Psoas muscle (tissue), 8 donors: Measurements from ENCODE around the gene FAHD1. TPM values are rescaled to one million over a fixed set of nuclear protein-coding genes. Genes with fewer than 3 reads are reported as not detected.

Source experiments
- ATAC-seq, 4 donors: fragments of 200-7000 bp; cut with Tn5 transposase; one replicate each; pipeline ENCODE4 v1.9.1; 2020; ENCODE audit warnings: moderate library complexity in 3 of 4, mild to moderate bottlenecking in 2 of 4
- DNase-seq, 2 donors: peaks; one replicate each; pipeline ENCODE4 v3.0.0-alpha.2; 2020
- H3K27ac ChIP-seq: fragments of 200-600 bp; one replicate; pipeline ENCODE4 v1.8.0; 2022
- H3K27me3 ChIP-seq, 3 donors: fragments of 200-600 bp in 1 of 3; one replicate each; pipeline versions ENCODE4 v1.6.1 to v1.8.0; 2013 to 2022; ENCODE audit warnings: low read length in 2 of 3, mild to moderate bottlenecking in 2 of 3, moderate library complexity in 1 of 3; ENCODE audit not compliant: insufficient read depth in 3 of 3
- H3K36me3 ChIP-seq, 2 donors: fragments of 200-600 bp in 1 of 2; one replicate each; pipeline versions ENCODE4 v1.6.1 to v1.8.0; 2013 to 2022; ENCODE audit warnings: low read depth in 1 of 2, mild to moderate bottlenecking in 1 of 2, moderate library complexity in 1 of 2; ENCODE audit not compliant: insufficient read depth in 1 of 2
- H3K4me1 ChIP-seq: fragments of 200-600 bp; one replicate; pipeline ENCODE4 v1.8.0; 2022
- H3K4me3 ChIP-seq: fragments of 200-600 bp; one replicate; pipeline ENCODE4 v1.8.0; 2022; ENCODE audit warnings: mild to moderate bottlenecking
- H3K9me3 ChIP-seq: fragments of 200-600 bp; one replicate; pipeline ENCODE4 v1.8.0; 2022
- WGBS, 3 donors: extraction: QIAGEN DNeasy Blood & Tissue Kit; methylation state at CpG; one replicate each; pipeline versions ENCODE4 v1.1.6 to v1.1.7; 2013; 5-methylcytosine and 5-hydroxymethylcytosine counted together
- intact Hi-C, 2 donors: fragments of 100-400 bp; cut with DNase I; formaldehyde crosslinking; loops; one replicate each; pipeline versions ENCODE4 v1.11.0 to v1.14.2; 2022
- polyA plus RNA-seq, 3 donors: library from polyadenylated mRNA; stranded (reverse); fragments of 200-250 nt; gene quantifications; one replicate each; pipeline ENCODE4 v1.2.3, GENCODE V29; 2013
- total RNA-seq, 4 donors: library from RNA; stranded (reverse); fragmentation: NEBNext Ultra II Directional in 2 of 4; extraction: Animal tissue kit (Norgen Biotek cat#: 25700) in 2 of 4; gene quantifications; one replicate each; pipeline versions ENCODE4 v1.2.1 to v1.2.4, GENCODE V29; 2021 to 2023
- TF ChIP-seq, protein P1 (sequence below): fragments of 200-600 bp; IDR thresholded peaks from one replicate; pipeline ENCODE4 v1.8.0; 2022; ENCODE audit warnings: antibody characterized with exemption
- donor health status: healthy with polysubstance abuse.
- donor health status: DM: no; HTN: no; CAD: no; lungs with moderate emphysema.
- donor health status: Bipolar disorder and iron deficiency.
- donor health status: healthy.
- donor health status: DM: yes; HTN: yes; CAD: no.
- donor health status: DM: no; HTN: no; CAD: no.
- donor health status: DM: no; HTN: no; CAD: no.
- donor health status: DM: yes; HTN: yes; CAD: no.

FAHD1 gene
- total and polyA plus RNA-seq, 7 donors = 23.2 to 63.8 (median 27.0) TPM

GRCh38 chr16:1845985-1846384, 19.0 kb downstream of the FAHD1 start:
- WGBS, 3 donors = 49 to 57% (median 56%) methylated on average over 4 of the region's 4 CpGs
- intact Hi-C loops = no loop called here
- H3K9me3 ChIP-seq = no peaks in the 10 kb centered on the region

GRCh38 chr16:1846416-1846815, 19.4 kb downstream of the FAHD1 start:
- 63 to 76% (median 75%) methylated on average over 1 of the region's 1 CpG for WGBS, 3 donors
- Histone ChIP-seq H3K9me3 (no peaks in the 10 kb centered on the region), H3K36me3 (no peaks in the 10 kb centered on the region), H3K27ac (no peak overlapping the region), H3K4me3 (no peak overlapping the region), H3K27me3 (no peaks in the 10 kb centered on the region), H3K4me1 (no peaks in the 10 kb centered on the region)
- TF ChIP-seq, protein P1, sequence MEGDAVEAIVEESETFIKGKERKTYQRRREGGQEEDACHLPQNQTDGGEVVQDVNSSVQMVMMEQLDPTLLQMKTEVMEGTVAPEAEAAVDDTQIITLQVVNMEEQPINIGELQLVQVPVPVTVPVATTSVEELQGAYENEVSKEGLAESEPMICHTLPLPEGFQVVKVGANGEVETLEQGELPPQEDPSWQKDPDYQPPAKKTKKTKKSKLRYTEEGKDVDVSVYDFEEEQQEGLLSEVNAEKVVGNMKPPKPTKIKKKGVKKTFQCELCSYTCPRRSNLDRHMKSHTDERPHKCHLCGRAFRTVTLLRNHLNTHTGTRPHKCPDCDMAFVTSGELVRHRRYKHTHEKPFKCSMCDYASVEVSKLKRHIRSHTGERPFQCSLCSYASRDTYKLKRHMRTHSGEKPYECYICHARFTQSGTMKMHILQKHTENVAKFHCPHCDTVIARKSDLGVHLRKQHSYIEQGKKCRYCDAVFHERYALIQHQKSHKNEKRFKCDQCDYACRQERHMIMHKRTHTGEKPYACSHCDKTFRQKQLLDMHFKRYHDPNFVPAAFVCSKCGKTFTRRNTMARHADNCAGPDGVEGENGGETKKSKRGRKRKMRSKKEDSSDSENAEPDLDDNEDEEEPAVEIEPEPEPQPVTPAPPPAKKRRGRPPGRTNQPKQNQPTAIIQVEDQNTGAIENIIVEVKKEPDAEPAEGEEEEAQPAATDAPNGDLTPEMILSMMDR = no peak
- intact Hi-C loops = no loop called here
- ATAC-seq = no peak
- no peak for DNase-seq

More at GRCh38 chr16:1845985-1846384, 19.0 kb downstream of the FAHD1 start:
- no peak overlapping the region for H3K4me3 ChIP-seq
- DNase-seq (no peak), ATAC-seq (no peak)
- no peaks in the 10 kb centered on the region for H3K27me3 ChIP-seq
- no peak overlapping the region for H3K27ac ChIP-seq
- H3K4me1 ChIP-seq = no peaks in the 10 kb centered on the region
- H3K36me3 ChIP-seq = no peaks in the 10 kb centered on the region
- TF ChIP-seq, protein P1 = no peak

- no peaks in the 10 kb centered on the region for H3K9me3 ChIP-seq
- H3K27ac ChIP-seq = no peak overlapping the region
- DNase-seq = no peak
- no peak for ATAC-seq
- H3K27me3 ChIP-seq = peaks cover 0 to 8% (median 0%) of the 10 kb centered on the region in 3 donors
- 64 to 72% (median 67%) methylated on average over 7 of the region's 7 CpGs for WGBS, 3 donors
- H3K4me3 ChIP-seq = no peak overlapping the region
- TF ChIP-seq, protein P1 = no peak
- intact Hi-C loops = no loop called here
- H3K36me3 ChIP-seq = no peaks in the 10 kb centered on the region
- H3K4me1 ChIP-seq = no peaks in the 10 kb centered on the region
These were observed 24.0 kb downstream of the FAHD1 start for GRCh38 chr16:1850981-1851380.

- intact Hi-C loops = no loop called here
- no peaks in the 10 kb centered on the region for H3K4me1 ChIP-seq
- no peak for DNase-seq
- ATAC-seq = no peak
- TF ChIP-seq, protein P1 = no peak
- peaks cover 0 to 8% (median 2%) of the 10 kb centered on the region in 3 donors for H3K27me3 ChIP-seq
- H3K9me3 ChIP-seq = no peaks in the 10 kb centered on the region
- no peak overlapping the region for H3K4me3 ChIP-seq
- 43 to 54% (median 45%) methylated on average over 4 of the region's 4 CpGs for WGBS, 3 donors
- no peak overlapping the region for H3K27ac ChIP-seq
- H3K36me3 ChIP-seq = no peaks in the 10 kb centered on the region
These were observed 24.8 kb downstream of the FAHD1 start for GRCh38 chr16:1851793-1852192.

DNA sequence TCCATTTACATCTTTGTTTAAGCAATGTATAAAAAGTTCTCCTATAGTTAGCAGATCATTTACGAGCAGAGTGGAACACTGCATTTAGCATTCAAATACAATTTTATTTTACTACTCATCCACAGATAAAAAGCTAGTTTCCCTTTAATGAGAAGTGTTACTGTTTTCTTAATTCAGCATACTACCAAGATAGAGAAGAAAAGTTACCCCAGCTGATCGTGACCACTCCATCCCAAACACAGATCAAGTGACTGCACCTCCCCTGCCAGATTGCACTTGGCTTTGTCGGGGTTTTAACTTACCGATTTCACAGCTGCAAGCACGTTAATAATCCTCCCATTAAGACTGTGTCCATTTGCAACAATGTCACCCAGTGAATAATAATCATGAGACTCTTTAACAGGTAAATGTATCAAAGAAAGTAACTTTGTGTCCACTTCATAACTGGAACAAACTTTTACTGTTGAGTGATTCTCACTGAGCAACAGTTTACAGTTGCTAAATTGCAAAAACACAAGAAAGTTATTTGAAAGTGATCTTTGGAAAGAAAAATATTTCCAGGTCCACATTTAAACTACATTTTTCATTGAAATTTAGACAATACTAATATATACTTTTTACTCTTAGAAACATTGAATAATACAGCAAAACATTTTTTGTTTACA, 30.6 kb downstream of the FAHD1 start:
- H3K36me3 ChIP-seq = no peaks in the 10 kb centered on the region
- no peak overlapping the region for H3K4me3 ChIP-seq
- DNase-seq (no peak), ATAC-seq (no peak)
- H3K9me3 ChIP-seq = no peaks in the 10 kb centered on the region
- TF ChIP-seq, protein P1 = no peak
- H3K27me3 ChIP-seq = peaks cover 0 to 49% (median 9%) of the 10 kb centered on the region in 3 donors
- WGBS, 3 donors = 18 to 30% (median 23%) methylated on average over 5 of the region's 5 CpGs
- no peaks in the 10 kb centered on the region for H3K4me1 ChIP-seq
- intact Hi-C loops = no loop called here
- H3K27ac ChIP-seq = no peak overlapping the region
